HG02938 (cell line): Measurements from ENCODE around the gene ANP32B.
"Not testable (repeated sequence)": the region's sequence is repeated elsewhere in the genome, so short reads cannot be mapped to it uniquely, and the experiment has no call there.

Experiments used
- ATAC-seq: cut with Tn5 transposase; IDR thresholded peaks from one replicate; pipeline ENCODE4 v1.9.1; 2021; ENCODE audit warnings: mild to moderate bottlenecking, moderate library complexity; ENCODE audit not compliant: unreplicated experiment

The ANP32B gene

GRCh38 chr9:97962575-97962974 is 20.6 kb upstream of the ANP32B start:
- ATAC-seq, result no peak

DNA sequence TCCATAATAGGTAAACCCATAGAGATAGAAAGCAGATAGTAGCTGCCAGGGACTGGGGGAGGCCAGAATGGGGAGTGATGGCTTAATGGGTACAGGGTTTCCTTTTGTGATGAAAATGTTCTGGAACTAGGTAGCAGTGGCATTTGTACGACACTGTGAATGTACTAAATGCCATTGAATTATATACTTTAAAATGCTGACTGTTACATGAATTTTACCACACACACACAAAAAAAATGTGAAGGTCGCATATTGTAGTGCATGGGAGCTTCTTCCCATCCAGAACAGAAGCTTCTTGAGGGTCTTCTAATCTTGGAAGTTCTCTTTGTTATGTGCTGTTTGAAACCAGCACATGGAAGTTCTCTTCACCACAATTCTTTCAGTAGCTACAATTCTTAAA is 19.9 kb upstream of the ANP32B start:
- no peak for ATAC-seq

DNA sequence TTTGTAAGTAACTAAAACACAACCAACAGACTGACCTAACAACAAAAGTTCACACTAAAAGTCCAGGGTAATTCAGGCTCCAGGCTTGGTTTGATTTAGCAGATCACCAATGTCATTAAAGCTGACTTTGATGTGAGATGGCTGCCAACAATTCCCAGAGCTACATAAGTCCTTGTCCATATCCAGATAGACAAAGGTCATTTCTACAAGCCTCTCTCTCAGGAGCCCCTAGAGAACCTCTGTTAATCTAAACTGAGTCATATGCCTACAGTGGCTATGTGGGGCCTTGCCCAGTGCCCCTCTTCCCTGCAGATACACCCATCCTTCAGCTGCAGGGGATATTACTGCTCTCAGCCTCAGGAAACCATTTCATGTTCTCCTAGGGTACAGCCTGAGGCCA is 18.2 kb upstream of the ANP32B start:
- no peak for ATAC-seq

- ATAC-seq, result no peak
Observed at GRCh38 chr9:97966493-97966892, 16.6 kb upstream of the ANP32B start.

GRCh38 chr9:97969014-97969413 is 14.1 kb upstream of the ANP32B start:
- ATAC-seq, result no peak

GRCh38 chr9:97970165-97970564 is 13.0 kb upstream of the ANP32B start:
- ATAC-seq, result no peak

DNA sequence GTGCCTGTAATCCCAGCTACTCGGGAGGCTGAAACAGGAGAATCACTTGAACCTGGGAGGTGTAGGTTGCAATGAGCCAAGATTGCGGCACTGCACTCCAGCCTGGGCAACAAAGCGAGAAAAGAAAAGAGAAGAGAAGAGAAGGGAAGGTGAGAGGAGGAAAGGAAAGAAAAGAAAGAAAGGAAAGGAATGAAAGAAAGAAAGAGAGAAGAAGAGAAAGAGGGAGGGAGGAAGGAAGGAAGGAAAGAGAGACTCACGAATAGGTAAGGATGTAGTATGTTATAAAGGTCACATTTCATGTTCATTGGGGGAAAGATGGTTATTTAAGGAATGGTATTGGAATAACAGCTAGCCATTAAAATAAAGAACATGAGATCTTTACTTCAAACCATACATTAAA is 10.4 kb upstream of the ANP32B start:
- ATAC-seq, result no peak

GRCh38 chr9:97975376-97975775 is 7.8 kb upstream of the ANP32B start:
- no peak for ATAC-seq

- ATAC-seq, result not testable (repeated sequence)
Observed at GRCh38 chr9:97976633-97977032, 6.5 kb upstream of the ANP32B start.

DNA sequence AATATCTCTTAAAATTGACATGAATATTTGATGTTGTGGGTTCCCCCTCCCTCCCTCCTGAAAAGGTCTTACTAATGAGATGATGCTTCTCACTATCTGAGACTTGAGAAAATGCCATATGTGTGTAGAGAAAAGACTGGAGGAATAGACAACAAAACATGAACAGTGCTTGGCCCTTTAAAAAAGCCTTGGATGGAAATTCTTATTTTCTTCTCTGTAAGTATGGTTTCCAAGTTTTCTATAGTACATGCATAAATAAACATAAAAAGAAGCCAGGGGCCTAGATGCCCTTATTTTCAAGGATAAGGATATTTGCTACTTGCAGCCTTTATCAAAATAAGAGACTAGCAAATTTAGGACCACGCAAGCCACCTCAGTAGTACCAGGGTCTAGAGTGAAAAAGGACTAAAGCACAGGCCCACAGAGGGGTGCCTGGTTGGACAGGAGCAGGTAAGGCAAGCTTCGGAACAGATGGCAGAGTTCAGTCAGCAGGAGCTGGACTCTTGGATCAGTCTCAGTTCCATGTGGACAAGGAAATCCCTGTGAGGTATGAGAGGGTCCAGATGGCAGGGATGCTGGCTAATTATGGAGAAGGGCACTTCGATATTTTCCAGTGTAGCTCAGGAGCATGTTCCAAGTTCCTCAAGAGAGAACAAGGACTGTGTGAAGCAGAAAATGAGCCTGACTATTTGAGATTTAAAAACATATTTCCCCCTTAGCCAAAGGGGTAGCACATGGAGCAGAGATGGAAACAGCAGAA is 4.6 kb upstream of the ANP32B start:
- ATAC-seq, result no peak

DNA sequence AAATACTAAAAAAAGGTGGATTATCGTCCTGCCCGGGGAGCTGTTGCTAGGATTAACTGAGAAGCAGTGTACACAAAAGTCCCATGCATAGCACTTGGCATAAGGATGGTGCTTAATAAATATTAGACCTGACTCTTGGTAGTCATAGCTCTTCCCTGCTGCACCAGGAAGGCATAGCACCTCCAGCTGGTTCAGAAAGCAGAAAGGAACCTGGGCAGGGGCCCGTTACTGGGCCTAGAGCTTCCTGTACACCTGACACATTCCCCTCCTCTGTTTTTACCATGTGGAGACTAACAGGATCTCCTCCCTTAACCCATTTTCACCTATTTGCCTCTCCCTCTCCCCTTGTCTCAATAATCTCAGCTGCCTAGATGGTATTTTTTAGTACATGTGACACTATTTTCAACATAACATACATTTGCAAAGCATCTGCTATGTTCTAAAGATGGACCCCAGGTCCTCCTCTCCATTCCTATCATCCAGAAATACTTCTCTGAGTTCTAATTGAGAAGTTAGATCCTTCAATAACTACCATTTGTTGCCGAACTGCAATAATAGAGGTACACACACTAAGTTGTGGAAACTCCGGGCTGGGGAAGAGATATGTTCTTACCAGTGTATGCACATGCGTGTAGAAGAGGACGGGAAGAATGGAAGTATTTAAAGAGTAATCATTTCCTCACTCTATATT is 3.2 kb upstream of the ANP32B start:
- ATAC-seq, result no peak

- ATAC-seq, result no peak
Observed at GRCh38 chr9:97980479-97980803, 2.7 kb upstream of the ANP32B start.

- no peak for ATAC-seq
Observed at GRCh38 chr9:97980918-97981845, 2.0 kb upstream of the ANP32B start.

GRCh38 chr9:97981846-97982682 is 1.1 kb upstream of the ANP32B start:
- ATAC-seq, result no peak

DNA sequence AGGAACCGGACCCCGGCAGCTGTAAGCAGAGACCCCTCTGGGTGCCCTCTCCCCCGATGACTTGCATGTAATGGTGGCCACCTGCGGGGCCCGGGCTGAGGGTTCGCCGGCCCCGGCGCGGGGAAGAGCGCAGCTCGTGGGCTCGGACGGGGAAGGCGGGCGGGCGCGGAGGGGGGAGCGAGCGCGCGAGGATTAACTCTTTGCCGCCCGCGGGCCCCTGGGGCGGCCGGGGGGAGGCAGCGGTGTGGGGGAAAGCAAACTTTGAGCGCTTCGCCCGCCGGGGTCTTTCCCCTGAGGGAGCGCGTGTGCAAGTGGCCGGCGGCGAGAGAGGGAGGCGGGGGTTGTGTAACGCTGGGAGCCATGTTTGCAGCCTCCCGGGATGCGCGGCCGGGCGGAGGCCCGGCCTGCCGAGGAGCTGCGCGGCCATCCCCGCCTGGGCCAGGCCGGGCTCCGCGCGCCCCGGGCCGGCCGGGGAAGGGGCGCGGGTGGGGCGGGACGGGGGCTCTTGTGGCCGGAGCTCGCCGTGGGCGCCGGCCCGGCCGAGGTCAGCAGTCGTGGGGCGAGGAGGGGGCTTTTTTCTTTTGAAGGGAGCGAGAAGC is 547 bp downstream of the ANP32B start:
- ATAC-seq, result peak; percentile 18

GRCh38 chr9:97984188-97985057 is 1.3 kb downstream of the ANP32B start:
- peak; percentile 20 for ATAC-seq

DNA sequence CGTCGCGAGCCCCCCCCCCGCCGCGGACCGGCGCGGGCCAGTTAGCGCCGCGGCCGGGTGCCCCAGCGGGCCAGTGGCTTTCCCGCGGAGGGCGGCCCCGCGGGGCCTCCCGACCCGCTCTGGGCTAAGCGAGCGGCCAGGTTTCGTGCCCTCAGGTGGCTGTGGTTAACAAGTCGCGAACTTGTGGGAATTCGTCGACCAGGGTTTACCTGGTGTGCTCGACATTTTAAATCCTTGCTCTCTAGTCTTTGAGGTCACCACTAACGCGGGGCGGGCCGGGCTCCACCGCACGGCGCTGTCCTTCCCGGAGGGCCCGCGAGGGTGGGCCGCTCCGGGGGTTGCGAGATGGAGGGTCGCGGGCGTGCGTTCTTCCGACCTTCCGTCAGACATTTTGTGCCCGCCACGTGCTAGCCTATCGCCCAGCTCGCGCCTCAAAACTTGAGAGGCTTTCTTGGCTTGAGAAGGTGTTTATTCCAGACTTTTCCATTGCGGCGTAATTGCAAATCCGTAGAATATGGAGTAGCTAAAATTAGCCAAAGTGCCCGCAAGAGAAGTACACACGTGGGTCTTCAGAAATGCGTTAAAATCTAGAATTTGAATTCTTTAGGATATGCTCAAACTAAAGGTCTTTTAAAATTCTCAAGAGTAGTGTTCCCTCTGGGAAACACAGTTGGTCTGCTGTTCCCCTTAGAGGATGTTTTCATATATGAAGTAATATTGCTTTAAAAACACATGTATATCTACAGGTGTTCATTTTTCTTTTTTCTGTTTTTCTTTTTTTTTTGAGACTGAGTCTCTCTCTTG is 2.1 kb downstream of the ANP32B start:
- ATAC-seq, result peak; percentile 2

- ATAC-seq, result no peak
Observed at GRCh38 chr9:97987487-97987886, 4.3 kb downstream of the ANP32B start.

DNA sequence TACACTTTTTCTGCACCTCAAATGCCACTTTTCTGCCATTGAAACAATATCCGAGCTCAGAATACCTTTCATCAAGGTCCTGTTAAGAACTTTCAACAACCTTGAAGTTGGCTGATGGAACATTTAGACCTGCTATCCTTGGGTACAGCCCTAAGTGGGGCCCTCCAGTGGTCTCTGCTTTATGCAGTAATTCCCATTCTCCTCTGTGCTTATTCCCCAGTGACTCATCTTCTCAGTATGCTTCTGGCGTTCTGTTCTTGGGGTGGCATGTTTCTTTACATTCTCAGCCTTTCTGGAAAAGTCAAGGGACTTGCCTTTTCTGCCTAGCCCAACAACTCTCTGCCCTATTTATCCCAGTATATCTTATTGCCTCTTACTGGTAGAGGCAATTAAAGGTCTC is 7.1 kb downstream of the ANP32B start:
- ATAC-seq, result no peak
